ENCODE data around the gene GPSM1.

Gene GPSM1

GRCh38 chr9:136383436-136383835 is 56.1 kb downstream of the GPSM1 start:
- FAIRE-seq: no peak
- TF ChIP-seq POLR2A (IDR thresholded peaks at IDR 0.05; ENCODE audit: low read depth, low read length): no peak
- DNase-seq (ENCODE audit: insufficient read length, low spot score): no peak

- FAIRE-seq: no peak
- no peak for TF ChIP-seq POLR2A (IDR thresholded peaks at IDR 0.05; ENCODE audit: low read depth, low read length)
These were observed 57.7 kb downstream of the GPSM1 start for GRCh38 chr9:136385015-136385414.

GRCh38 chr9:136386018-136386417 is 58.7 kb downstream of the GPSM1 start:
- no peak for FAIRE-seq
- DNase-seq (ENCODE audit: insufficient read length, low spot score): no peak
- no peak for TF ChIP-seq POLR2A (IDR thresholded peaks at IDR 0.05; ENCODE audit: low read depth, low read length)

More at GRCh38 chr9:136385015-136385414, 57.7 kb downstream of the GPSM1 start:
- no peak for DNase-seq (ENCODE audit: insufficient read length, low spot score)

- no peak for FAIRE-seq
These were observed 59.9 kb downstream of the GPSM1 start for GRCh38 chr9:136387217-136387616.

GRCh38 chr9:136389396-136389795 is 62.1 kb downstream of the GPSM1 start:
- TF ChIP-seq POLR2A (IDR thresholded peaks at IDR 0.05; ENCODE audit: low read depth, low read length): no peak
- DNase-seq (ENCODE audit: insufficient read length, low spot score) (no peak), FAIRE-seq (no peak)

More at GRCh38 chr9:136387217-136387616, 59.9 kb downstream of the GPSM1 start:
- no peak for DNase-seq (ENCODE audit: insufficient read length, low spot score)
- no peak for TF ChIP-seq POLR2A (IDR thresholded peaks at IDR 0.05; ENCODE audit: low read depth, low read length)

- FAIRE-seq (no peak), DNase-seq (ENCODE audit: insufficient read length, low spot score) (no peak)
- TF ChIP-seq POLR2A (IDR thresholded peaks at IDR 0.05; ENCODE audit: low read depth, low read length): no peak
These were observed 64.6 kb downstream of the GPSM1 start for GRCh38 chr9:136391737-136392537.

- TF ChIP-seq POLR2A (IDR thresholded peaks at IDR 0.05; ENCODE audit: low read depth, low read length): no peak
- DNase-seq (ENCODE audit: insufficient read length, low spot score): no peak
- FAIRE-seq: no peak
These were observed 65.5 kb downstream of the GPSM1 start for GRCh38 chr9:136392538-136393449.

DNA sequence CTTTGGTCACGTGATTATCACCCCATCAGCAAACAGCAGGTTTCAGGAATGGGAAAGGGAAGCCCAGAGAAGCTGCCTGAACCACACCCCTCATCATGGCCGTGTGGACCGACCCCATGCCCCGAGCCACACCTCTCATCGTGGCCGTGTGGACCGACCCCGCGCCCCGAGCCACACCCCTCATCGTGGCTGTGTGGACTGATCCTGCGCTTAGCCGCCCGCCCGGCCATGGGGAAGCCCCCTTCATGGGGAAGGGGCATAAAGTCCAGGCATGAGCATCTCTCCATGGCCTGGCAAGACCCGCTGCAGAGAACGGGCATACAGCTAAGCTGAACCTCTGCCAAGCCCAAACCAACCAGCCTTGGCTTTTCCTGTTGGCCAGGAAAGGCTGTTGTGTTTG is 66.2 kb downstream of the GPSM1 start:
- DNase-seq (ENCODE audit: insufficient read length, low spot score) (no peak), FAIRE-seq (no peak)
- TF ChIP-seq POLR2A (IDR thresholded peaks at IDR 0.05; ENCODE audit: low read depth, low read length): no peak

GRCh38 chr9:136394312-136395019 is 67.1 kb downstream of the GPSM1 start:
- FAIRE-seq (no peak), DNase-seq (ENCODE audit: insufficient read length, low spot score) (no peak)
- no peak for TF ChIP-seq POLR2A (IDR thresholded peaks at IDR 0.05; ENCODE audit: low read depth, low read length)

- no peak for TF ChIP-seq POLR2A (IDR thresholded peaks at IDR 0.05; ENCODE audit: low read depth, low read length)
- DNase-seq (ENCODE audit: insufficient read length, low spot score): no peak
- FAIRE-seq: no peak
These were observed 67.6 kb downstream of the GPSM1 start for GRCh38 chr9:136395020-136395340.

DNA sequence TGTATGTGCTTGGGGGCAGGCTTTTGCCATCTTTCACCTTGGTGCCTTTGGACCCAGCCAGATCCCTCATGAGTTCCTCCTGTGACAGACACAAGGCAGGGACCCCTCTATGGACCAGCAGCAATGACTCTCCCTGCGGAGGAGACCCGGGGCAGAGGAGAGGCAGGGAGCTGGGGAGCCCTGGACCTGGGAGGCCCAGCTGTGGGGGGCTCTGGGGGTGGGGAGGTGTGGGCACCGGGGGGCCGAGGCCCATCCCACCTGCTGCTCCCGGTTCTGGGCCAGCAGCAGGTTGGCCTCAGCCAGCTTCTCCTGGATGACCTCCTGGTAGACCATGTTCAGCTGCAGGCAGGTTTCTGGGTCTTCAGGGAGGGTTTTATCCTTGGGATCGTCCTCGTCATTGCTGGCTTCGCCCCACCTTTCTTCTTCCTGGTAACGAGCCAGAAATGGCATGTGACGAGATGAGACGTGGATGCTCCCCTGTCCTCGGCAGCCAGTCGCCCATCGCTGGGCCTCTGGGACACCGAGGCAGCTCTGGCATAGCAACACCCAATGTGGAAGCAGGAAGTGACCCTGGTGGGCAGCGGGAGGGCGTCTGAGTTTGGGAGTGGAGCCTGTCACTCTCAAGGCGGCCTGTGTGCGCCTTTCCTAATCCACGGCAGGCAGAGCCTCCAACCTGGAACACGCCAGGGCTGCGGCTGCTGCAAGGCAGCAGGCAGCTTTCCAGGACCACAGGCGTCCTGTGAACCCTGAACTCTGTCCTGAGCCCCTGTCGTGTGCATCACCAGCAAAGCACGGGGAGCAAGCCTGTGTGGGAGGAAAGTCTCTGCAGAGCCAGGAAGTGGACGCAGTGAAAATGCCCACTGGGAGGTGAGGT is 68.2 kb downstream of the GPSM1 start:
- no peak for TF ChIP-seq POLR2A (IDR thresholded peaks at IDR 0.05; ENCODE audit: low read depth, low read length)
- no peak for FAIRE-seq
- DNase-seq (ENCODE audit: insufficient read length, low spot score): no peak

DNA sequence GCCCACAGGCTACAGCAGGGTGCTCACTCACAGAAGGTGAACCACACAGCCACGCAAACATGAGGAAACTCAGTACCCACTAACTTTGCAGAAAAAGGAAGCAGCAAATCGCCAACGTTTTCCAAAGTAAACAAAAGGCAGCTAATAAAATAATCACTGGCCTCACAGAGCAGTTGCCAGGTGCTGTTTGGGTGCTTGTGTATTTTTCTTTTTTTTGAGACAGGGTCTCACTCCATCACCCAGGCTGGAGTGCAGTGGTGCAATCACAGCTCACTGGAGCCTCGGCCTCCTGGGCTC is 68.8 kb downstream of the GPSM1 start:
- no peak for TF ChIP-seq POLR2A (IDR thresholded peaks at IDR 0.05; ENCODE audit: low read depth, low read length)
- FAIRE-seq: no peak
- no peak for DNase-seq (ENCODE audit: insufficient read length, low spot score)

- DNase-seq (ENCODE audit: insufficient read length, low spot score) (no peak), FAIRE-seq (no peak)
These were observed 70.3 kb downstream of the GPSM1 start for GRCh38 chr9:136397643-136398042.

More at GRCh38 chr9:136397643-136398042, 70.3 kb downstream of the GPSM1 start:
- TF ChIP-seq POLR2A (IDR thresholded peaks at IDR 0.05; ENCODE audit: low read depth, low read length): no peak
